Measurements from ENCODE around the gene NEDD8.

The NEDD8 gene

DNA sequence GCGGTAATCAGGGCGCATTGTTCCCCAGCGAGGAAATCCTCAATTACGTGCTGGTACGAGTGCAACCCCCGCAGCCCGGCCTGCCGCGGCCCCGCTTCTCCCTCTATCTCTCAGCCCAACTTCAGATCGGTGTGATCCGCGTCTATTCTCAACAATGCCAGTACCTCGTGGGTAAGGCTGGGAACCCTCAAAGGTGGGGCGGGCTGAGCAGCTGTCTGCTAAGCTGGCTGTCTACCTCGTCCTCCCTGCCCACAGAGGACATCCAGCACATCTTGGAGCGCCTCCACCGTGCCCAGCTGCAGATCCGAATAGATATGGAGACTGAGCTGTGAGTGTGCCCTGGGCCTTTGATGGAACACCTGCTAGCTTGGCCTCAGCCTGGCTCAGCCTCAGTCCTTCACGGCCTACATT, 59.3 kb downstream of the NEDD8 start:
- FAIRE-seq (no peak), DNase-seq (ENCODE audit: insufficient read length, low spot score) (no peak)
- TF ChIP-seq, protein P1, sequence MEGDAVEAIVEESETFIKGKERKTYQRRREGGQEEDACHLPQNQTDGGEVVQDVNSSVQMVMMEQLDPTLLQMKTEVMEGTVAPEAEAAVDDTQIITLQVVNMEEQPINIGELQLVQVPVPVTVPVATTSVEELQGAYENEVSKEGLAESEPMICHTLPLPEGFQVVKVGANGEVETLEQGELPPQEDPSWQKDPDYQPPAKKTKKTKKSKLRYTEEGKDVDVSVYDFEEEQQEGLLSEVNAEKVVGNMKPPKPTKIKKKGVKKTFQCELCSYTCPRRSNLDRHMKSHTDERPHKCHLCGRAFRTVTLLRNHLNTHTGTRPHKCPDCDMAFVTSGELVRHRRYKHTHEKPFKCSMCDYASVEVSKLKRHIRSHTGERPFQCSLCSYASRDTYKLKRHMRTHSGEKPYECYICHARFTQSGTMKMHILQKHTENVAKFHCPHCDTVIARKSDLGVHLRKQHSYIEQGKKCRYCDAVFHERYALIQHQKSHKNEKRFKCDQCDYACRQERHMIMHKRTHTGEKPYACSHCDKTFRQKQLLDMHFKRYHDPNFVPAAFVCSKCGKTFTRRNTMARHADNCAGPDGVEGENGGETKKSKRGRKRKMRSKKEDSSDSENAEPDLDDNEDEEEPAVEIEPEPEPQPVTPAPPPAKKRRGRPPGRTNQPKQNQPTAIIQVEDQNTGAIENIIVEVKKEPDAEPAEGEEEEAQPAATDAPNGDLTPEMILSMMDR (IDR thresholded peaks at IDR 0.05; ENCODE audit: insufficient read depth, missing control alignments), result no peak

DNA sequence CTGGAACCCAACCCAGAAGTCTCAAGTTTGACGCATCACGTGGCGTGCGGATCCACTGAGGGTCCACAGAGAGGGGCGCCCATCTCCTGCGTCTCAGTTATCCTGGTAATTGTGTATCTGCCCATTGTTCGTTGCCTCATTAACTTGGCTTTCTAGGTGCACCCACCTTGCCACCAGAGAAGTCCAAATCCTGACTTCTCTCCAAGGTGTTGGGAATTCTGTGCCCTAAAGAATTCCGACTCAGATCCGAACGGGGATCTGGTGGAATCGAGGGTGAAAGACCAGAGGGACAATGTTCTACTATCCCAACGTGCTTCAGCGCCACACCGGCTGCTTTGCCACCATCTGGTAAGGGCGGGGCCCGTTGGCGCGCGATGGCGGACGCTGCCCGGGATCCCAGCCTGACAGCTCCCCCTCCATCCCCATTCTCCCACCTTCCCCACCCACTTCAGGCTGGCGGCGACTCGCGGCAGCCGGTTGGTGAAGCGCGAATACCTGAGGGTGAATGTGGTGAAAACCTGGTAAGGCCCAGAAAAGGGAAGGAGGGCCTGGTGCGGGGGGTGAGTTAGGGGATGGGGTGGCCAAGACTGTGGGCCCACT, 59.8 kb downstream of the NEDD8 start:
- TF ChIP-seq, protein P1 (IDR thresholded peaks at IDR 0.05; ENCODE audit: insufficient read depth, missing control alignments), result no peak
- FAIRE-seq (no peak), DNase-seq (ENCODE audit: insufficient read length, low spot score) (no peak)

DNA sequence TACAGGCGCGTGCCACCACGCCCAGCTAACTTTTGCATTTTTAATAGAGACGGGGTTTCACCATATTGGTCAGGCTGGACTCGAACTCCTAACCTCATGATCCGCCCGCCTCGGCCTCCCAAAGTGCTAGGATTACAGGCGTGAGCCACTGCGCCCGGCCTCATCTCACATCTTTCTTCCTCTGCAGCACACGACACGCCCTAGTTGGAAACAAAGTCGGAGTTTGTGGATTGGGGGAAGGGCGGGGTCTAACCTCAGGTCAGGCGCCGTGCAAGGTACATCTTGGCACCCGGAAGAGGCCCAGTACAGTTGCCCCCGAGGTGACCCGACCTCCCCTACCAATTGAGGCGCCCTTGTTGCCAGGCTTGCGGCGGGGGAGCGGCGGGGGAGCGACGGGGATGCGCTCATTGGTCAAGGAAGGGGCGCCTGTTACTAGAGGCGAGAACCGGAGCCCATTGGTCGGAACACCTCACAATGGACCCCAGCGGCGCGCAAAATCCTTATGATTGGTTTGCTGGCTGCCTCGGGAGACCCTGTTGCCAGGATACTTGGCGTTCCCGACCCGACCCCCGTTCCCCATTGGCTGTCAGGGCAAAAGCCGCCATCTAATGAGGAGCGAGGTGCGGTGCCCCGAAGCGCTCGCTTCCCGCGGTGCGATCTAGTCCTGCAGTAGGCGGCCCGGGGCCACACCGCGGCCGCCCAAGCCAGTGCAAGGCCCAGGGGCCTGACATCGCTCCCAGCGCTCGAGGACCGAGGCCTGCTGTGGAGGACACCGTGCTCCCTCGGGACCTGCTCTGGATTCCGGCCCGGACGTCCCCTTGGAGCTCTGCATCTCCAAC, 60.5 kb downstream of the NEDD8 start, which contains the start of gene REC8:
TSS of gene REC8 (plus strand) at position 659 of the 839 bp plus-strand sequence. CDS start 473 bp downstream, outside the sequence.
- DNase-seq (ENCODE audit: insufficient read length, low spot score) (peak; percentile 100), FAIRE-seq (no peak)
- TF ChIP-seq, protein P1 (IDR thresholded peaks at IDR 0.05; ENCODE audit: insufficient read depth, missing control alignments), result no peak

DNA sequence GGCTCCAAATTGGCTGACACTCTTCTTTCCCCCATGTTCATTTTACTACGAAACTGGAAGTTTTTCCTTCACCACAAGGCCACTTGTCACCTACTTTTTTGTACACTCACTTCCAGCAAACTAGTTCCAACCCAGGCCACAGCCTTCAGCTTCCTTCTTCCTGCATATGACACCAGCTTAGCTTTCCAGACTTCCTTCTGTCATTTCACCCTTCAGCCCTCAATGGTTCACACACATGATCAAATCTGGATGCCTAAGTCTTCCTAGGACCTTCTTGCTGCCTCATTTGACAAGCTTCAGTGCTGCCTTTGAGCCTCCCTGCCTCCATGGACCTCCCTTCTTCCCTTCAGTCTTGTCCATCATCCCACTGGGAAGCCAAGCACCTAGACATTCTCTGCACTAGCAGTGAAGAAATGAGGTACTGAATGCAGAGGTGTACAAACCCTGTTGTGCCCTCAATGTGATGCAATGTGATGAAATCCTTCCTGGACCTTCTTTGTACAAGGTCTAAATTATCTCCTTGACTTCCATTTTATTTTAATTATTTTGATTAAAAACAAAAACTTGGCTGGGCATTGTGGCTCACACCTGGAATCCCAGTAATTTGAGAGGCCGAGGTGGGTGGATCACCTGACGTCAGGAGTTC, 64.6 kb downstream of the NEDD8 start:
- FAIRE-seq, result no peak

More for the DNA sequence above, 64.6 kb downstream of the NEDD8 start:
- TF ChIP-seq, protein P1 (IDR thresholded peaks at IDR 0.05; ENCODE audit: insufficient read depth, missing control alignments), result no peak
- no peak for DNase-seq (ENCODE audit: insufficient read length, low spot score)

Data from D721Med (cell line).